ENCODE data around the gene ZBTB16.

Gene ZBTB16, protein sequence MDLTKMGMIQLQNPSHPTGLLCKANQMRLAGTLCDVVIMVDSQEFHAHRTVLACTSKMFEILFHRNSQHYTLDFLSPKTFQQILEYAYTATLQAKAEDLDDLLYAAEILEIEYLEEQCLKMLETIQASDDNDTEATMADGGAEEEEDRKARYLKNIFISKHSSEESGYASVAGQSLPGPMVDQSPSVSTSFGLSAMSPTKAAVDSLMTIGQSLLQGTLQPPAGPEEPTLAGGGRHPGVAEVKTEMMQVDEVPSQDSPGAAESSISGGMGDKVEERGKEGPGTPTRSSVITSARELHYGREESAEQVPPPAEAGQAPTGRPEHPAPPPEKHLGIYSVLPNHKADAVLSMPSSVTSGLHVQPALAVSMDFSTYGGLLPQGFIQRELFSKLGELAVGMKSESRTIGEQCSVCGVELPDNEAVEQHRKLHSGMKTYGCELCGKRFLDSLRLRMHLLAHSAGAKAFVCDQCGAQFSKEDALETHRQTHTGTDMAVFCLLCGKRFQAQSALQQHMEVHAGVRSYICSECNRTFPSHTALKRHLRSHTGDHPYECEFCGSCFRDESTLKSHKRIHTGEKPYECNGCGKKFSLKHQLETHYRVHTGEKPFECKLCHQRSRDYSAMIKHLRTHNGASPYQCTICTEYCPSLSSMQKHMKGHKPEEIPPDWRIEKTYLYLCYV

DNA sequence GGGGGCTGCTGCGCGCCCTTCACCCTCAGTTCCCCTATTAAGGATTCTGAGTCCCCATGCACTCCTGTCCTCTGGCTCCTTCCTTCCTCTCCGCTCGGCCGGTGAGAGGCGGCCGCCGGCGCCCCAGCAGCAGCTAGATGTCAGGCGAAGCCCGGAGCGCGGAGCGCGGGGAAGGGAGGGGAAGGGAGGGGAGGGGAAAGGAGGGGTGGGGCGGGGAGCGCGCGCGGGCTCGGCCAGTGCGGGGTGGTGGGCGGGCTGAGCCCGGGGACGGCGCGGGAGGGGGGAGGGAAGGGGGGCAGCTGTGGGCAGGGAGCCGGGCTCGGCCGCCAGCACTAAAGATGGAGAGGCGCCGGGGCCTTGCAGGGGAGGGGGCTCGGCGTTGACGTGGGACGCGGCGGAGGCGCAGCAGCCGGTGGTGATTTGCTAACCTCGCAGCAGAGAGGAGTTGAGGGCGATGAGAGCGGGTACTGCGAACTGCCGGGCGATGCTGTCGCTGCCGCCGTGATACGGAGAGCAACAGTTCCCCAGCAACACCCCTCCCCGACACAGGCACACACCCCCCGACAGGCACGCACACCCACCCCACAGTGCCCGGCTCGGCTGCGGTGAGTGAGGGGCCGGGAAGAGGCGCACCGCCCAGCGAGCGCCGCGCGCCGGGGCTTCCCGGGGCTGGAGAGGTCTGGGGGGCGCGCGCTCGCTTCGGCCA, at the start of gene ZBTB16:
Gene ZBTB16, plus strand, starts transcription at position 434 of the 706 bp plus-strand sequence. CDS start 3,590 bp downstream, outside the sequence.
- no peak for DNase-seq (ENCODE audit: low read depth in 2 of 2)

DNA sequence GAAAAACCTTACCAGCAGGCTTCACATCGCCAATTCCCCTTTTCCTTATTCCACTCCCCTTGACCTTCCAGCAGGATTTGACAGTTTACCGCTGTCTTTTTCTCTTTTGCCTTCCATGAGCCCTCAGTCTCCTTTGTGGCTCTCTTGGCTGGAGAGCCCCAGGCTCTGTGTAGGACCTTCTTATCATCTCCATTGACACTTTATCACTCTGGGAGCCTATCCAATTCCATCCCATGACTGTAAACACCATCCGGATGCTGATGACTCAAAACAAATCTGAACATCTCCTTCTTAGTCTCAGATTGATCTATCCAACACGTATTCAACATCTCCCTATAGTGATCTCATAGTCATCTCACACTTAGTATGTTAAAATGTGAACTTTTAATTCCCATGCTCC, 48.6 kb upstream of the ZBTB16 start:
- no peak for DNase-seq (ENCODE audit: low read depth in 2 of 2)

- no peak for DNase-seq (ENCODE audit: low read depth in 2 of 2)
Observed at GRCh38 chr11:114011443-114011842, 48.1 kb upstream of the ZBTB16 start.

- DNase-seq (ENCODE audit: low read depth in 2 of 2), result no peak
Observed at GRCh38 chr11:114015117-114015516, 44.4 kb upstream of the ZBTB16 start.

DNA sequence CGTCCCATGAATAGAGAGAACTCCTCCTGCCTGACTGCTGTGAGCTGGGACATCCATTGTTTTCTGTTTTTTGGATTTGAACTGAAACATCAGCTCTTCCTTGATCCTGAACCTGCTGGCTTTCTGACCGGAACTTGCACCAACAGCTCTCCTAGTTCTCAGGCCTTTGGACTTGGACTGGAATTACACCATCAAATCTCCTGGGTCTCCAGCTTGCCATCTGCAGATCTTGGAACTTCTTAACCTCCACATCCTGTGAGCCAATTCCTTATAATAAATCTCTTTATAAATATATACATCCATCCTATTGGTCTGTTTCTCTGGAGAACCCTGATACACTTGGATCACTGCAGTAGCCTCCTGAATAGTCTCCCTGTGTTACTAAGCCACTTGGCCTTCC, 42.5 kb upstream of the ZBTB16 start:
- DNase-seq (ENCODE audit: low read depth in 2 of 2), result no peak

DNA sequence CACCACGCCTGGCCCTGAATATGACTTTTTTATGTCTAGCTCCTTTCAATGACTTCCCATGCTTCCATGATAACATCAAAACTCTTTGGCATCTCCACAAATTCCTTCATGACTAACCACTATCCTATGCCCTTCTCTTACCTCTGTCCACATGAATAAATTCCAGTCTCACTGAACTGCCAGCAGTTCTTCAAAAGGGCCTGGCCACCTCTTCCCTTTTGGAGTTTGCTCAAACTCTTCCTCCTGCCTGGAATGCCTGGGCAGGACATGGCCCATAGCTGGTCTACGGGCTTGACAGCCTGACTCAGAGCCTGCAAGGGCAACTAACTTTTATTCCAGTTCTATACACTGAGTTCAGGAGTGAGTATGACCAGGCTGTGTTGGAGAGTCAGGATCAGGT, 41.8 kb upstream of the ZBTB16 start:
- DNase-seq (ENCODE audit: low read depth in 2 of 2), result no peak

DNA sequence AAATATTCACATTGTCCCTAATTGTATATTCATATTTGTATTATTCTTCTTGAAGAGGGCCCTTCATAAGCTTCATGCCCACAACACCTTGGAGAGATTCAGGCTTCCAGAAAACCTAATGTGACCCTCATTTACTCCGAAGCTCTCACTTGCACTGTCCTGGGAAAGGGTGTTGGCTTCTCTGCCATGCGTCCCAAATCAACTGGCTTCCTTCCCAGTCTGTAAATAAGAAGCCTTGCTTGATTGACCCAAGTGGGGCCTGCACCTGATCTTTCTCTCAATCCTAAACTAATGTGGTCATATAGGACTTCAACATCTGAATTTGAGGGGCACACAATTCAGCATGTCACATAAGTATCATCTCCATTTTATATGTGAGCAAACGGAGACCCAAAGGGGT, 40.5 kb upstream of the ZBTB16 start:
- DNase-seq (ENCODE audit: low read depth in 2 of 2), result no peak

DNA sequence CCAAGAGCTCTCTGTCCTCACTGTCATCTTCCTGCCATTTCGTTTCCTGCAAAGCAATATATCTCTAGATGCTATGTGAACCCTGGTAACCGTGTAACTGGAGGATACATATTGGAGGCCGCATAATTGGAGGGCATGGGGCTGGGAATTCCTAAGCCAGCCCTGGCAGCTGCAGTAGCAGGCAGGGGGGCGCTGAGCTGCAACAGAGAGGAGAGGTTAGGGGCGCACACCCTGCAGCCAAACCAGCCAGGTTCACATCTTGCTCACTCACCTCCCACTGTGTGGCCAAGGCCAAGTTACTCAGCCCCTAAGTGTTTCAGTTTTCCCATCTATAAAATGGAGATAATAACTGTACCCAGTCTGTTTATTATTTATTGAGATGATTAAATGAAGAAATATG, 39.9 kb upstream of the ZBTB16 start:
- no peak for DNase-seq (ENCODE audit: low read depth in 2 of 2)

DNA sequence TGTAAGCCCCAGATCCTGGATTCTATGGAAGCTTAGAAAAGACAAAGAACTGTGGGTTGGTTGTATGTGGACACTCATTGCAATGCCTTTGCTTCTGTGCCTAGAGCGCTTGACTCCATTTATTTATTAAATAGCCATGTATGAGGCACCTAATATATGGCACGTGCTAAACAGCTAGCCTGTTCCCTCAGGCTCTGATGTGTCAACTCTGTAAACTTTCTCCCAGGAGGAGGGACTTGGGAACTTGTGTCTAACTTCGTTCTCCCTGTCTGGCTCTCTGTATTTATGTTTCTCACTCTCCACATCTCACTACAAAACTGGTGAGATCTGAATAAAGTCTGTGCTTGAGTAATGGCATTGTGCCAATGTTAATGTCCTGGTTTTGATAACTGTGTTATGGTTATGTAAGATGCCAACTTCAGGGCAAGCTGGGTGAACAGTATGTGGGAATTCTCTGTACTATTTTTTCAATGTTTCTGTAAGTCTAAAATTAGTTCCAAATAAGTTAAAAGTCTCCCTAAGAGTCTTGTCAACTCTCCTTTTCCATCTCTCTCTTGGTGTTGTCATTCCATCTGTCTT, 34.1 kb upstream of the ZBTB16 start:
- no peak for DNase-seq (ENCODE audit: low read depth in 2 of 2)

DNA sequence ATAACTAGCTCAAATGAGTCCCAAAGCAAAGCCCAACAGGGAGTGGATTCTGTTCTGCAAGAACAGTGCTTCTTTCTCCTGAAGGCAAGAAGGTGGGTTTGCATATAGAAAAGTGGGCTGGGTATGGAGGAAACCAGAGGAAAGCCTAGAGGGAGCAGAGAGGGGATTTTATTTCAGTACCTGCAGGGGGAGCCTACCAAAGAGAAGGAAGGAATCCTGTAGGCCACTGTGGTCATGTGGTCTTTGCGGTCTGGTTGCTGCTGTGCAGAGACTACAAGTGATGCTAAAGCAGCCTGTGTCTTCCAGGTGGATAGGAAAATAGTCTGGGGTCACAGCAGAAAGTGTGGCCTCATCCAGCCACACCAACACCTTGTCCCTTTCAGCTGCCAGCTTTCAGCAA, 33.2 kb upstream of the ZBTB16 start:
- DNase-seq (ENCODE audit: low read depth in 2 of 2), result no peak

DNA sequence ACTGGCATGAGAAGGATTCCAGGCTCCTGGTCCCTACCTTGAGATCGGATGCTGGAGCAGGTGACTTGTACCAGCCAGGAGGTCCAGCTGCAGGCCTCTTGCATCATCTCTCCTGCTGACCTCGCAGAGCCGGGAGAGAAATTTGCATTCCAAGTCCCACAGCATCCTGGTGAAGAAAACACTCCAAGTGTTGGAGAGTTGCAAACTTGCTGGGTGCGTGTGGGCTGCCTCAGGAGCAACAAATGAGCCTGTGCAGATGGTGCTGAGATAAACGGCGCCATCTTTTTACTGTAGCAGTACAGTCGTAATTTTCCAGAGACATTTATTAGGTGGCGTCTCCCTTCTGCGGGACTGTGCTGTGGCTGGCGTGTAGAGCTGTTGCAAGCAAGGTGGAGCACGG, 32.1 kb upstream of the ZBTB16 start:
- no peak for DNase-seq (ENCODE audit: low read depth in 2 of 2)

- DNase-seq (ENCODE audit: low read depth in 2 of 2), result no peak
Observed at GRCh38 chr11:114027926-114028325, 31.6 kb upstream of the ZBTB16 start.

DNA sequence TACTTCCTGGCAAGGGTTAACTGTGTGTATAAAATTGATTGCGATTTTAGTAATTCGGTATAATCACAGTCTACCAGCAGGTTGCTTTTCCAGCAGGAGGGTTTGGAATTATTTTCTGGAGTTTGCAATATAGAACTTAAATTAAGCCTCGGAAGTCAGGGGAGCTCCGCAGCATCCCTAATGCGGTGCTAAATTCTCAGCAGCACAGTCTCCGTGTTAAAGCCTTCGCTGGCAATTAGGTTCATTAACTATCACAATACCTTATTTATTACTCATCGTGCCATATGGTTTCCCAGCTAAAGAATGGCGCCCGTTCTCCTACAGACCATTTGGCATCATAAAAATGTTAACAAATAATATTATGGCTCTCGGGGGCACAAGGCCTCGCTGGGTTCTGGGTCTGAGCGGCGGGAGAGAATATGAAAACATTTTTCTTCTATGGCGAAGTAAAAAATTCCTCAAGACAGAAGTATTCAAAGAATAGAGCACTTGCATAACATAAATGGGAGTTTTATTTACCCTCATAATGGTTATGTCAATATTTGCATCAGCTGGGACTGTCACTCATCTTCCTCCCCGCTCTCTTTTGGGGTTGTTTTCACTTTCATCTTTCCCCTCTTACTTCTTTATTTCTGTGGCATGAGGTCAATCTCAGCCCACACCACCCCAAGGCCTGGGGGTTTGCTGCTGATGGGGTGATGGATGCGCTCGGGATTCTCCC, 28.1 kb upstream of the ZBTB16 start:
- DNase-seq (ENCODE audit: low read depth in 2 of 2), result no peak

GRCh38 chr11:114031967-114032320, 27.6 kb upstream of the ZBTB16 start:
- no peak for DNase-seq (ENCODE audit: low read depth in 2 of 2)

GRCh38 chr11:114033066-114033465, 26.4 kb upstream of the ZBTB16 start:
- DNase-seq (ENCODE audit: low read depth in 2 of 2), result no peak

DNA sequence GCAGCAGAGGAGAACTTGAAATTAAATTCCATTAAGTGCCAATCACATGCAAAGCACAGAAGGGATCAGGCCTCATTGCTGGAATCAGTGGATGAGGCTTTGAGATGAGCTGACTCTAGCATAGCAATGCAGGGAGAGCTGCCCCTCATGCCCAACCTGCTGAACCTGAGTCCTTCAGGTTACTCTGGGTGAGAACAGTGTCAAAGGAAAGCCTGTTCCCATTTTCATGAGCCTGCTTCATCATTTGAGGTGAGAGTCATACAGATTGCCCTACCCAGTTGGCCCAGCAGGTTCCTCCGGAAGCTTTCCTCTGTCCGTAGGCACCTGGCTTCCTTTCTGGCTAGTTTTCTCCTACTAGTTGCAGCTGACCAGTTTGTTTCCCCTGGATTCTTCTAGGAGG, 25.9 kb upstream of the ZBTB16 start:
- DNase-seq (ENCODE audit: low read depth in 2 of 2), result no peak

DNA sequence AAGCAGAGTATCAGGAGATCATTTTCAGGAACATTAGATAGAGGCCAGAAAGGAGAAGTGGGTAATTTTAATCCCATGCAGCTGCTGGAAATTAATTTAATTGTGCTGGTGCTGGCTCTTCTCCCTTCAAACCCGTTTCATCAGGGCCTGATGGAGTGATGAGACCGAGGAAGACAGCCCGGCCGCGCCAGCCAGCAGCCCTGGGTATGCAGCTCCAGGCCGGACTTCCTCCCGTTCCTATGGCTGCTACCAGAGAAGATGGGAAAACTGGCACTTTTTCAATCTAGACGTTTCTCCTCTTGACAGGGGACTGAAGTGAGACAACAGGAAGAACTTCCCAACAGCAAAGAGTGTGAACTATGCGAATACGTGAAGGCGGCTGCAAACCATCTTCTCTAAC, 24.6 kb upstream of the ZBTB16 start:
- DNase-seq (ENCODE audit: low read depth in 2 of 2), result no peak

- peak in 1 of 2 donors; percentile 43 for DNase-seq (ENCODE audit: low read depth in 2 of 2)
Observed at GRCh38 chr11:114036147-114036811, 23.2 kb upstream of the ZBTB16 start.

DNA sequence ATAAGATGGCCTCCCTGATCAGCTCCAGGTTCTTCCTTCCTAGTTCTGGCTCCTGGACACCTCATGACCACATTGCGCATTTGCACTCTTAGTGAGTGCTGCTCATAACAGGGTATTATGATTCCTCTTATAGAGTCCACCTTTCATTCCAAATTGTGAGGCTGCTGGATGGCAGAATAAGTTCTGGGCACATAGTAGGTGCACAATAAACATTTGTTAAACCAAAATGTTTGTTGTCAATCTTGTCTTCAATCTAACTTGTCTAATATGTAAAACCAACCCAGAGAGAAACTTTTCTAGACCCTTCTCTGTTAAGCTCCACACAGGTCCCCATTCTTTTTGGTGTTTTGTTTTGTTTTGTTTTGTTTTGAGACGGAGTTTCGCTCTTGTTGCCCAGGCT, 22.6 kb upstream of the ZBTB16 start:
- DNase-seq (ENCODE audit: low read depth in 2 of 2), result no peak

DNA sequence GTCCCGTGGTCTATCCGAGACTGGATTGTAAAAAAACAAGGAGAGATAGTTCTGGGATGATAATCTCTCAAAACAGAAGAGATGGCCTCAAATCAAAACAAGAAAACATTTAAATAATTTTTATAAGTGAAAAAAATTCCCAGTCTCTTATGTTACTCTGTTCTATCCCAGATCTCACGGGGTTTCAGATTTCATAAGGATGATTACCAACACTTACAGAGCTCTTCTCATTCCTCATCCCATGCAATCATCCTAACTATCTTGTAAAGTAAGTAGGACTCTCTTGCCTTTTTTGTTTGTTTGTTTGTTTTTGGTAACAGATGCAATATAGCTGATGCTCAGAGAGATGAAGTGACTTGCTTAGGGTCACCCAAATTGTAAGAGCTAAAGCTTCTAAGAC, 20.0 kb upstream of the ZBTB16 start:
- DNase-seq (ENCODE audit: low read depth in 2 of 2), result no peak

DNA sequence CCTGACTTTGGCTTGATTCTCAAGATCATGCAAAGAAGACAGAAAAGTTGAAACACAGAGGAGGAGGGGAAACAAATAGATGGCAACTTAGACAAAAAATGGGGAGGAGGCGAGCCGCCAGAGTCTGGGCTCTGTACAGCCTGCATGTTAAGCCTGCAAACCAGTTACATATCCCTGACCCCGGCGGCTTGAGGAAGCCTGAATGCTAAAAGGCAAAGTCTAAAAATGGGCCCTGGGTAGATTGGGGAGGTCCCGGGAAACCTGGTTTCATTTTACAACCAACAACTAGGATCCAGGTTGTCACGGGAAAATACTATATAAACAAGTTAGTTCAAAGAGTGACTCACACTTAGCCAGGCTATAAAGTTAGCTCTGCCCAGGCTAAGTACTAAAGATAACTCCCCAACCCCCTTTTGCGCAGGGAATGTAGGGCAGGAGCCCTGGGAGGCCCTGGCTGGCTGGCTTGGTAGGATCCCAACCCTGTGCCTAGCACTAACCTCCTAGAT, 18.8 kb upstream of the ZBTB16 start:
- DNase-seq (ENCODE audit: low read depth in 2 of 2), result no peak
